22Rv1 (cell line): ENCODE data around the gene AHCYL2.

ENCODE experiments used
- H3K27ac ChIP-seq: fragments of 450-650 bp; 2 replicates; pipeline ENCODE4 v1.5.1; 2017
- ZFX ChIP-seq: fragments of 450-650 bp; IDR thresholded peaks from 2 replicates; pipeline ENCODE4 v1.6.1; 2017; ENCODE audit warnings: antibody characterized with exemption, borderline replicate concordance
- TF ChIP-seq, protein P1 (sequence below): fragments of 450-650 bp; IDR thresholded peaks from 2 replicates; pipeline ENCODE4 v1.5.1; 2017; ENCODE audit warnings: mild to moderate bottlenecking

Gene AHCYL2

GRCh38 chr7:129373651-129374428 lies 149.0 kb downstream of the AHCYL2 start:
- TF ChIP-seq ZFX, result no peak
- TF ChIP-seq, protein P1, sequence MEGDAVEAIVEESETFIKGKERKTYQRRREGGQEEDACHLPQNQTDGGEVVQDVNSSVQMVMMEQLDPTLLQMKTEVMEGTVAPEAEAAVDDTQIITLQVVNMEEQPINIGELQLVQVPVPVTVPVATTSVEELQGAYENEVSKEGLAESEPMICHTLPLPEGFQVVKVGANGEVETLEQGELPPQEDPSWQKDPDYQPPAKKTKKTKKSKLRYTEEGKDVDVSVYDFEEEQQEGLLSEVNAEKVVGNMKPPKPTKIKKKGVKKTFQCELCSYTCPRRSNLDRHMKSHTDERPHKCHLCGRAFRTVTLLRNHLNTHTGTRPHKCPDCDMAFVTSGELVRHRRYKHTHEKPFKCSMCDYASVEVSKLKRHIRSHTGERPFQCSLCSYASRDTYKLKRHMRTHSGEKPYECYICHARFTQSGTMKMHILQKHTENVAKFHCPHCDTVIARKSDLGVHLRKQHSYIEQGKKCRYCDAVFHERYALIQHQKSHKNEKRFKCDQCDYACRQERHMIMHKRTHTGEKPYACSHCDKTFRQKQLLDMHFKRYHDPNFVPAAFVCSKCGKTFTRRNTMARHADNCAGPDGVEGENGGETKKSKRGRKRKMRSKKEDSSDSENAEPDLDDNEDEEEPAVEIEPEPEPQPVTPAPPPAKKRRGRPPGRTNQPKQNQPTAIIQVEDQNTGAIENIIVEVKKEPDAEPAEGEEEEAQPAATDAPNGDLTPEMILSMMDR, result no peak
- H3K27ac ChIP-seq, result no peak overlapping the region

- H3K27ac ChIP-seq, result no peak overlapping the region
- TF ChIP-seq, protein P1, result no peak
- no peak for TF ChIP-seq ZFX
Measured at GRCh38 chr7:129375141-129375938, 150.5 kb downstream of the AHCYL2 start.

DNA sequence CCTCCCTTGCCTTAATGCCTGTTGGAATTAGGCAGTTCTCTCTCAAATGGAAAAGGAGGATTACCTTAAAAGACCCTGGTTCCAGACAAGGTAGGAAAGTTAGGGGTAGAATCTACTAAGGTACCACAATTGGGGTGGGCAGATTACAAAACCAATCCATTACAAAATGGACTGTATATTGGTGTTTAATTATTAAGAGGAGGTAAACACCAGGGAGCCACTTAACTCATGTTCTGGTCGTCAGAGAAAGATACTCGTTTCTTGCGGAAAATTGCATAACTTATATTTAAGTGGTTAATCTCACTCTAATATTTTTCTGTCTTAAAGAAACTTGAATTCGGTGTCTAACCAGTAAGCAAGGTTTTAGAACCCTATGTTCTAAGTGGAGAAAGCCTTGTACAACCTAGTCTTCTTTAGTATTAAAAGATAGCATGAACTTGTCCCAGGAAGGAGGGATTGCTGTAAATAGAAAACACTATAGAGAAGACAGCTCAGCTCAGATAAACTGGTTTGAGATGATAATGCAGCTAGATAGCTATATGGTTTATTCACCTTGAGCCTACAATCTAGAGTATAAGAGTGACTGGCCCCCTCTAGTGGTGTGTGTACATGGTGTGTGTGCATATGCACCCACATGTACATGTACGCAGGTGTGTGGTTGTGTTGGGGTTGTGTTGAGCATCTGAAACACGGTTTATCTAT lies 151.4 kb downstream of the AHCYL2 start:
- no peak overlapping the region for H3K27ac ChIP-seq
- TF ChIP-seq ZFX, result no peak
- TF ChIP-seq, protein P1, result peak; percentile 94

- no peak overlapping the region for H3K27ac ChIP-seq
- no peak for TF ChIP-seq ZFX
- TF ChIP-seq, protein P1, result peak; percentile 75
Measured at GRCh38 chr7:129376778-129377700, 152.2 kb downstream of the AHCYL2 start.

GRCh38 chr7:129381710-129382484 lies 157.1 kb downstream of the AHCYL2 start:
- TF ChIP-seq, protein P1, result no peak
- no peak for TF ChIP-seq ZFX

More at GRCh38 chr7:129381710-129382484, 157.1 kb downstream of the AHCYL2 start:
- H3K27ac ChIP-seq, result no peak overlapping the region
